GM12878 (cell line): ENCODE results near the gene MATN1. TPM values are rescaled to one million over a fixed set of nuclear protein-coding genes. Genes with fewer than 3 reads are reported as not detected.

Source experiments
- BCL11A ChIP-seq: IDR thresholded peaks from 2 replicates; pipeline ENCODE4 v1.6.1; 2011; ENCODE audit warnings: low read depth, low read length
- BRCA1 ChIP-seq: IDR thresholded peaks from 2 replicates; pipeline ENCODE4 v1.6.1; 2011; ENCODE audit warnings: low read depth, low read length, improper control_type of control experiment
- CREM ChIP-seq: IDR thresholded peaks from 2 replicates; pipeline ENCODE4 v1.6.1; 2014; ENCODE audit warnings: antibody characterized with exemption, low read depth
- EED ChIP-seq: sonication (generic); IDR thresholded peaks from 2 replicates; pipeline ENCODE4 v1.6.1; 2016; ENCODE audit warnings: antibody characterized with exemption, low read depth
- EP300 ChIP-seq, 2 experiments: fragments of 150-350 bp in 1 of 2; IDR thresholded peaks; 2 replicates each; pipeline ENCODE4 v1.6.1; 2011 to 2012; ENCODE audit warnings: low read depth in 2 of 2, low read length in 2 of 2, borderline replicate concordance in 1 of 2, improper control_type of control experiment in 1 of 2, inconsistent platforms in 1 of 2; ENCODE audit not compliant: control insufficient read depth in 1 of 2
- GABPA ChIP-seq: IDR thresholded peaks from 2 replicates; pipeline ENCODE4 v1.6.1; 2014; ENCODE audit warnings: antibody characterized with exemption, low read depth, mild to moderate bottlenecking, inconsistent platforms
- GATAD2B ChIP-seq: fragments of 450-650 bp; conservative IDR thresholded peaks from 2 replicates; pipeline ENCODE4 v1.6.1; 2017; ENCODE audit warnings: low read depth, mild to moderate bottlenecking, moderate library complexity
- LARP7 ChIP-seq: fragments of 450-650 bp; IDR thresholded peaks from 2 replicates; pipeline ENCODE4 v1.6.1; 2017; ENCODE audit warnings: mild to moderate bottlenecking
- NR2F1 ChIP-seq: fragments of 450-650 bp; conservative IDR thresholded peaks from 2 replicates; pipeline ENCODE4 v1.6.1; 2017; ENCODE audit warnings: mild to moderate bottlenecking
- PAX5 ChIP-seq: IDR thresholded peaks from 2 replicates; pipeline ENCODE4 v1.6.1; 2011; ENCODE audit warnings: low read depth, low read length, borderline replicate concordance
- POLR2AphosphoS5 ChIP-seq: IDR thresholded peaks from 2 replicates; pipeline ENCODE4 v1.6.1; 2011; ENCODE audit warnings: mild to moderate bottlenecking, low read length, inconsistent platforms
- POU2F2 ChIP-seq: IDR thresholded peaks from 3 replicates; pipeline ENCODE4 v1.6.1; 2011; ENCODE audit warnings: low read depth, mild to moderate bottlenecking, low read length, borderline replicate concordance
- RBBP5 ChIP-seq: fragments of 200-600 bp; sonication (generic); conservative IDR thresholded peaks from 2 replicates; pipeline ENCODE4 v1.6.1; 2016
- SMAD5 ChIP-seq: IDR thresholded peaks from 2 replicates; pipeline ENCODE4 v1.6.1; 2016; ENCODE audit warnings: antibody characterized with exemption, low read depth
- SPI1 ChIP-seq: IDR thresholded peaks from 2 replicates; pipeline ENCODE4 v1.6.1; 2011; ENCODE audit warnings: low read depth, mild to moderate bottlenecking, low read length, moderate library complexity, borderline replicate concordance; ENCODE audit not compliant: insufficient read depth
- SRF ChIP-seq, 2 experiments: IDR thresholded peaks; 2 replicates each; pipeline ENCODE4 v1.6.1; 2011; ENCODE audit warnings: low read depth in 2 of 2, low read length in 2 of 2, mild to moderate bottlenecking in 1 of 2, moderate library complexity in 1 of 2
- TCF12 ChIP-seq: IDR thresholded peaks from 2 replicates; pipeline ENCODE4 v1.6.1; 2011; ENCODE audit warnings: low read depth, mild to moderate bottlenecking, low read length
- polyA plus RNA-seq, 11 experiments: library from polyadenylated mRNA; depleted of rRNA in 4 of 11; unstranded in 6 of 11; stranded (reverse) in 5 of 11; fragments of >200 nt; fragmentation: Nextera tagmentation in 4 of 11; fragmentation: Illumina TruSeq in 1 of 11; extraction: Ambion mirVana in 4 of 11; extraction: Trizol in 1 of 11; gene quantifications; 1 replicate in 1 of 11; 2 replicates in 10 of 11; pipeline versions ENCODE4 v1.2.1 to v1.2.3, GENCODE V29; 2011 to 2016; ENCODE audit warnings: inconsistent platforms in 2 of 11, missing spikeins in 2 of 11, low read depth in 1 of 11
- total RNA-seq, 4 experiments: library from RNA; depleted of rRNA in 3 of 4; stranded (reverse); fragments of >200 nt in 3 of 4; fragmentation: Illumina TruSeq in 1 of 4; extraction: Trizol in 1 of 4; gene quantifications; 2 replicates each; pipeline versions ENCODE4 v1.2.1 to v1.2.3, GENCODE V29; 2013 to 2021
- TF ChIP-seq, protein P1 (sequence below): fragments of 450-650 bp; formaldehyde crosslinking; IDR thresholded peaks from 2 replicates; pipeline ENCODE4 v1.5.0; 2022; ENCODE audit warnings: mild to moderate bottlenecking, missing genetic modification characterization
- TF ChIP-seq, protein P2 (sequence below): fragments of 450-650 bp; IDR thresholded peaks from 2 replicates; pipeline ENCODE4 v1.6.1; 2018; ENCODE audit warnings: borderline replicate concordance, mild to moderate bottlenecking; ENCODE audit not compliant: partially characterized antibody
- TF ChIP-seq, protein P3 (sequence below): fragments of 450-650 bp; IDR thresholded peaks from 2 replicates; pipeline ENCODE4 v1.6.1; 2016; ENCODE audit warnings: mild to moderate bottlenecking
- TF ChIP-seq, protein P4 (sequence below): IDR thresholded peaks from 2 replicates; pipeline ENCODE4 v1.6.1; 2011; ENCODE audit warnings: borderline replicate concordance, low read depth, mild to moderate bottlenecking, moderate library complexity, mixed read lengths, low read length; ENCODE audit not compliant: insufficient read depth; ENCODE audit errors: extremely low read length
- TF ChIP-seq, protein P5 (sequence below): IDR thresholded peaks from 2 replicates; pipeline ENCODE4 v1.6.1; 2011; ENCODE audit warnings: low read depth, mild to moderate bottlenecking, low read length, moderate library complexity, borderline replicate concordance; ENCODE audit errors: extremely low read depth

MATN1 gene
- total and polyA plus RNA-seq, 10 of the 15 experiments (the other 5 are each of a cell fraction or from before 2014, with no cell fraction given): 0.04 to 0.50 (median 0.10) TPM; not detected in 1

DNA sequence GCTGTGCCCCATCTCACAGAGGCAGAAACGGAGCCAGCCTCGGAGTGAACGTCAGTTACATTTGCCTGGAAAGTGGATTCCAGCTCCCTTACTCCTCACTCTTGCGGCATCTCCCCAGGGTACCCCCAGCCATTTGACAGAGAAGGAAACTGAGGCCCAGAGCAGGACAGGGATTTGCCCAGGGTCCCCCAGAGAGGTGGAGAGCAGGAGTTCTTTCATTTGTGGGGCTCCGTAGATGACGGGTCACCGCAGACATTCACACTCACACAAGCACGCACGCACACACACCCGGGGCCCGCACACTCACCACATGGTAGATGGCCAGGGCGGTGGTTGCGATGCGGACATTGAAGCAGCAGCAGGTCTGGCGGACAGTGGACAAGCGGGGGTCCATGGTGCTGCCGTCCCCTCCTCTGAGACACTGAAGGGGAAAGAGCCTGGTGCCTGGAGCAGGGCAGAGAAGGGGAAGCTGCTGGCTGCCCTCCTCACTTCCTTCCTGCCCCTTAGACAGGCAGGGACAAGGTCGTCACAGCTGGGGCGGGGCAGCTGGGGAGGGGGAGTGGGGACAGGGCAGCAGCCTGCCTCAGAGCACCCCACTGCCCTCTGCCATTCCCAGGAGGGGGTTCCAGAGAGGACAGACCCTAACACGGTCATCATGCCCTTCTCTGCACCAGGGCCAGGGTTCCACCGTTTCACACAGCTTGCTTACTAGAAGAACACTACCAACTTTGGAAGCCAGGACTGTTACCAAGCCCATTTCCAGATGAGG, 34.2 kb upstream of the MATN1 start, which contains the start of gene LAPTM5 (continued):
- TF ChIP-seq, protein P1, sequence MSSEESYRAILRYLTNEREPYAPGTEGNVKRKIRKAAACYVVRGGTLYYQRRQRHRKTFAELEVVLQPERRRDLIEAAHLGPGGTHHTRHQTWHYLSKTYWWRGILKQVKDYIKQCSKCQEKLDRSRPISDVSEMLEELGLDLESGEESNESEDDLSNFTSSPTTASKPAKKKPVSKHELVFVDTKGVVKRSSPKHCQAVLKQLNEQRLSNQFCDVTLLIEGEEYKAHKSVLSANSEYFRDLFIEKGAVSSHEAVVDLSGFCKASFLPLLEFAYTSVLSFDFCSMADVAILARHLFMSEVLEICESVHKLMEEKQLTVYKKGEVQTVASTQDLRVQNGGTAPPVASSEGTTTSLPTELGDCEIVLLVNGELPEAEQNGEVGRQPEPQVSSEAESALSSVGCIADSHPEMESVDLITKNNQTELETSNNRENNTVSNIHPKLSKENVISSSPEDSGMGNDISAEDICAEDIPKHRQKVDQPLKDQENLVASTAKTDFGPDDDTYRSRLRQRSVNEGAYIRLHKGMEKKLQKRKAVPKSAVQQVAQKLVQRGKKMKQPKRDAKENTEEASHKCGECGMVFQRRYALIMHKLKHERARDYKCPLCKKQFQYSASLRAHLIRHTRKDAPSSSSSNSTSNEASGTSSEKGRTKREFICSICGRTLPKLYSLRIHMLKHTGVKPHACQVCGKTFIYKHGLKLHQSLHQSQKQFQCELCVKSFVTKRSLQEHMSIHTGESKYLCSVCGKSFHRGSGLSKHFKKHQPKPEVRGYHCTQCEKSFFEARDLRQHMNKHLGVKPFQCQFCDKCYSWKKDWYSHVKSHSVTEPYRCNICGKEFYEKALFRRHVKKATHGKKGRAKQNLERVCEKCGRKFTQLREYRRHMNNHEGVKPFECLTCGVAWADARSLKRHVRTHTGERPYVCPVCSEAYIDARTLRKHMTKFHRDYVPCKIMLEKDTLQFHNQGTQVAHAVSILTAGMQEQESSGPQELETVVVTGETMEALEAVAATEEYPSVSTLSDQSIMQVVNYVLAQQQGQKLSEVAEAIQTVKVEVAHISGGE (CRISPR knock-in tag): no peak
- TF ChIP-seq, protein P2, sequence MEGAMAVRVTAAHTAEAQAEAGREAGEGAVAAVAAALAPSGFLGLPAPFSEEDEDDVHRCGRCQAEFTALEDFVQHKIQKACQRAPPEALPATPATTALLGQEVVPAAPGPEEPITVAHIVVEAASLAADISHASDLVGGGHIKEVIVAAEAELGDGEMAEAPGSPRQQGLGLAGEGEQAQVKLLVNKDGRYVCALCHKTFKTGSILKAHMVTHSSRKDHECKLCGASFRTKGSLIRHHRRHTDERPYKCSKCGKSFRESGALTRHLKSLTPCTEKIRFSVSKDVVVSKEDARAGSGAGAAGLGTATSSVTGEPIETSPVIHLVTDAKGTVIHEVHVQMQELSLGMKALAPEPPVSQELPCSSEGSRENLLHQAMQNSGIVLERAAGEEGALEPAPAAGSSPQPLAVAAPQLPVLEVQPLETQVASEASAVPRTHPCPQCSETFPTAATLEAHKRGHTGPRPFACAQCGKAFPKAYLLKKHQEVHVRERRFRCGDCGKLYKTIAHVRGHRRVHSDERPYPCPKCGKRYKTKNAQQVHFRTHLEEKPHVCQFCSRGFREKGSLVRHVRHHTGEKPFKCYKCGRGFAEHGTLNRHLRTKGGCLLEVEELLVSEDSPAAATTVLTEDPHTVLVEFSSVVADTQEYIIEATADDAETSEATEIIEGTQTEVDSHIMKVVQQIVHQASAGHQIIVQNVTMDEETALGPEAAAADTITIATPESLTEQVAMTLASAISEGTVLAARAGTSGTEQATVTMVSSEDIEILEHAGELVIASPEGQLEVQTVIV: no peak
- peak; percentile 92 for TF ChIP-seq POLR2AphosphoS5
- peak; percentile 6; the same call in 1 of the 2 replicates for TF ChIP-seq CREM
- peak; percentile 71; the same call in 2 of the 3 replicates for TF ChIP-seq POU2F2
- TF ChIP-seq BCL11A: no peak
- TF ChIP-seq TCF12: no peak
- no peak for TF ChIP-seq EED
- no peak for TF ChIP-seq BRCA1
- TF ChIP-seq, protein P3, sequence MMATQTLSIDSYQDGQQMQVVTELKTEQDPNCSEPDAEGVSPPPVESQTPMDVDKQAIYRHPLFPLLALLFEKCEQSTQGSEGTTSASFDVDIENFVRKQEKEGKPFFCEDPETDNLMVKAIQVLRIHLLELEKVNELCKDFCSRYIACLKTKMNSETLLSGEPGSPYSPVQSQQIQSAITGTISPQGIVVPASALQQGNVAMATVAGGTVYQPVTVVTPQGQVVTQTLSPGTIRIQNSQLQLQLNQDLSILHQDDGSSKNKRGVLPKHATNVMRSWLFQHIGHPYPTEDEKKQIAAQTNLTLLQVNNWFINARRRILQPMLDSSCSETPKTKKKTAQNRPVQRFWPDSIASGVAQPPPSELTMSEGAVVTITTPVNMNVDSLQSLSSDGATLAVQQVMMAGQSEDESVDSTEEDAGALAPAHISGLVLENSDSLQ: peak; percentile 17; the same call in 1 of the 2 replicates
- TF ChIP-seq SRF (IDR thresholded peaks at IDR 0.05; ENCODE audit: low read depth in 2 of 2, low read length in 2 of 2): no peak
- TF ChIP-seq, protein P4, sequence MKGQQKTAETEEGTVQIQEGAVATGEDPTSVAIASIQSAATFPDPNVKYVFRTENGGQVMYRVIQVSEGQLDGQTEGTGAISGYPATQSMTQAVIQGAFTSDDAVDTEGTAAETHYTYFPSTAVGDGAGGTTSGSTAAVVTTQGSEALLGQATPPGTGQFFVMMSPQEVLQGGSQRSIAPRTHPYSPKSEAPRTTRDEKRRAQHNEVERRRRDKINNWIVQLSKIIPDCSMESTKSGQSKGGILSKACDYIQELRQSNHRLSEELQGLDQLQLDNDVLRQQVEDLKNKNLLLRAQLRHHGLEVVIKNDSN: no peak
- TF ChIP-seq RBBP5: no peak
- TF ChIP-seq GATAD2B: 0 out of 2 replicates have a peak, but pooled peaks have one; percentile 30
- TF ChIP-seq LARP7: peak; percentile 38; the same call in 1 of the 2 replicates
- TF ChIP-seq, protein P5, sequence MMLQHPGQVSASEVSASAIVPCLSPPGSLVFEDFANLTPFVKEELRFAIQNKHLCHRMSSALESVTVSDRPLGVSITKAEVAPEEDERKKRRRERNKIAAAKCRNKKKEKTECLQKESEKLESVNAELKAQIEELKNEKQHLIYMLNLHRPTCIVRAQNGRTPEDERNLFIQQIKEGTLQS: no peak
- peak; percentile 90 for TF ChIP-seq SMAD5
- TF ChIP-seq PAX5: peak; percentile 47; the same call in 1 of the 2 replicates
- no peak for TF ChIP-seq GABPA
- 0 out of 2 replicates have a peak, but pooled peaks have one; percentile 6 for TF ChIP-seq NR2F1
- peak; percentile 72; the same call in 1 of the 2 replicates for TF ChIP-seq SPI1
- TF ChIP-seq EP300 (IDR thresholded peaks at IDR 0.05; ENCODE audit: borderline replicate concordance in 1 of 2, control insufficient read depth in 1 of 2, low read depth in 2 of 2, low read length in 2 of 2): no peak
